Stimulated activated naive CD4-positive, alpha-beta T cell (primary cell): ENCODE data around the gene GAST.
"Not testable (repeated sequence)": the region's sequence is repeated elsewhere in the genome, so short reads cannot be mapped to it uniquely, and the experiment has no call there.

ENCODE experiments used
- DNase-seq, 6 experiments: peaks; one replicate each; lab custom pipeline; 2025; lab: John Stamatoyannopoulos, UW

Gene GAST, protein sequence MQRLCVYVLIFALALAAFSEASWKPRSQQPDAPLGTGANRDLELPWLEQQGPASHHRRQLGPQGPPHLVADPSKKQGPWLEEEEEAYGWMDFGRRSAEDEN

GRCh38 chr17:41711669-41712400, at the start of gene GAST:
Gene GAST (plus strand): TSS chr17:41712331. CDS start chr17:41715437, 3,106 bp downstream.
- DNase-seq: no peak

DNA sequence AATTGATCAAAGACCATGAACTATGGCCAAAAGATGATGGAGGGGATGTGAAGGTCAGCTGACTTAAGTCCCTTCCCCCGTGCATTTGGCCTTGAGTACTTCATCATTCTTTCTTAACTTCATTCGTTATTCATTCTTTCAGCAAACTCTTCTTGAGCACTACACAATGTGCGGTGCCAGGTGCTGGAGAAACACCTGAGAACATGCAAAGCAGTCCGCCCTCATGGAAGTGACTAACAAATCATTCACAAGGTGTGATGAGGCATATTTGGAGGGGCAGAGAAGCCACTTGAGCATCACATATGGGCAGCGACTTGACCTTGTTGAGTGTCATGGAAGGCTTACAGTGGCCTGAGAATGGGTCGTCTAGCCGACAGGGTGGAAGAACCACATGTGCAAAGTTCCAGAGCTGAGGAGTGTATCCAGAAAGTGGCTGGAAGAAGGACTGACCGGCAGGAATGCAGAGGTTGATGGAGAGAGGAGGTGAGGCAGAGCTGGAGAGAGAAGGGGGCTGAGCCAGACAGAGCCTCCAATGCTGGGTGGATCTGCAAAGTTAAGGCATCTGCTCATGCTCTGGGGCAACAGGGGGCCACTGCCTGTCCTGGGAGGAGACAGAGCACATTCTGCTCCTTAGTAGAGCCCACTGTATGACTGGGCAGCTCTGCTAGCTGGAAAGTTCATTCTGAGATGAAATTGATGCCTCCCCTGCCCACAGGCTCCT, 48.5 kb upstream of the GAST start:
- DNase-seq: no peak

GRCh38 chr17:41664172-41664457, 48.0 kb upstream of the GAST start:
- DNase-seq: no peak

- DNase-seq: no peak
Measured at GRCh38 chr17:41664587-41665565, 47.3 kb upstream of the GAST start.

GRCh38 chr17:41665566-41666236, 46.4 kb upstream of the GAST start:
- DNase-seq: peak; percentile 70 to 91 (median 82)

- DNase-seq: peak in 4 of 6 experiments; percentile 69 to 88 (median 79)
Measured at GRCh38 chr17:41666237-41666641, 45.9 kb upstream of the GAST start.

DNA sequence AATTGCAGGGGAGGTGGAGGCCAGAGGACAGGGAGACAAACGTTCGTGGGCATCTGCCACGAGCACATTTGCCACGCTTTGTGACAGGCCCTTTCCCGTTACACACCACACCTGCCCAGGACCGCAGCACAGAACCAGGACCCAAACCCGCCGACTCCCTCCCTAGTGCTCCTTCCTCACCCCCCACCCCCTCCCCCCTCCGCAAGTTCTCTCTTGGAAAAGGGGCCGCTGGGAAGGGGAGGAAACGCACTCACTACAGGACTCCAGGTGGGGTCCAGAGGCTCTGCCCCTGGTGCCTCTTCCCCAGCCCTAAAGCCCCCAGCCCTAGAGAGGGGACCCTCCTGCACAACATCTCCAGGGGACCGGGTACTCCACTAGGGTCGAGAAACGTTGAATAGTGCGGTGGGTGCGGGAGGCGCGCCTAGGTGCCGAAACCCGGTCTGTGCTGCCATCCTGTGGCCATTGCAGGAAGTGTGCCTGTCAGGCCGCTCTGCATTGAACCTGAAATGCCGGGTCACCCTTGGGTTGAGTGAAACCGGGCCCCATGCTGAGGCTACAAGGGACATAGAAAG, 45.3 kb upstream of the GAST start:
- DNase-seq: peak; percentile 54 to 86 (median 79)

GRCh38 chr17:41667280-41668041, 44.7 kb upstream of the GAST start:
- no peak for DNase-seq

GRCh38 chr17:41672153-41672552, 40.0 kb upstream of the GAST start:
- DNase-seq: no peak

- DNase-seq: not testable (repeated sequence)
Measured at GRCh38 chr17:41675157-41676057, 36.7 kb upstream of the GAST start.

GRCh38 chr17:41676058-41676419, 36.1 kb upstream of the GAST start:
- no peak for DNase-seq

DNA sequence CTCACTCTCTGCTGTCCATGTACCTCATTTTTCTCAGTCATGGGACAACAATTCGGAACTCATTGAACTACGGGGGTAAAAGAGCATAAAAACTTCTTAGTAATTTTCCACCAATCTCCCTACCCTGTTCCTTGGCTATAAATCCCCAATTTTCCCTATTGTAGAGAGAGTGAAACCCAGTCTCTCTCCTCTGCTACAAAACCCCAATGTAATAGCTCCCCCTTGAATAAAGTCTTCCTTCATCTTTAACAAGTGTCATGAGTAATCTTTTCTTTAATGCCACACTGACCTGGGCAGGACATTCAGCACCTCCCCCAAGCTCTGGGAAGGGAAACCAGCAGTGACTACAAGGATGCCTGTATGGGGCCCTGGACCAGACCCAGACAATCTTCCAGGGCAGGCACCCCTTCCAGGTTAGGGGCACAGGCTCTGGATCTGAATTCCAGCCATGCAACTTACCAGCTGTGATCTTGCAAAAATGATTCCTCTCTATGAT, 33.7 kb upstream of the GAST start:
- DNase-seq: no peak

- DNase-seq: peak; percentile 9 to 77 (median 44)
Measured at GRCh38 chr17:41678907-41679739, 33.0 kb upstream of the GAST start.

- DNase-seq: no peak
Measured at GRCh38 chr17:41679740-41680425, 32.2 kb upstream of the GAST start.

DNA sequence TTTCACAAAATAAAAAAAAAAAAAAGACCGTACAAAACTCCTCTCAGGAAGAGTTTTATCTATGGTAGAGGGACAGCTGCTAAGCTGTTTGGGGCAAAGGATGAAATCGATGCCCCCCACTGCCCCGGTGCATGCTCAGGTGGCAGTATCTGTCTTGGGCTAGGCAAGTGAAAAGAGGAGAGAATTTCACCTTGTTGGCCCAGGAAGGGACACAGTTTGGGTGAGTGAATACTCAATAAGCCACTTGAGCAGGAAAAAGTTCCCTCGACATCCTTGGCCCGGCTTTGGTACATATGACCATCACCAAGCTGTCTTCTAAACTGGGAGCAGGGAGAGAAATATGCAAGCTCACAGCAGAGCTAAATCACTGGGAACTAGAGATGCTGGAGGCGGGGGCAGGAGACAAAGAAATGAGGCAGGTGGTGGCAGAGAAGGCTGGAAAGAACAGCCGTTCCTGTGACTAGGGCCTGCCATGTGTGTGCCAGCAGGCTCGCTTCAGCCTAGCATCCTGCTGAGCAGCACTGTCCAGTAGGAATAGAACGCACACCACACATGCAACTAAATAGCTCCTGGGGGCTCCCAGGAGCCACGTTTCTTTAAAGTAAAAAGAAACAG, 31.6 kb upstream of the GAST start:
- no peak for DNase-seq

- no peak for DNase-seq
Measured at GRCh38 chr17:41681776-41682175, 30.4 kb upstream of the GAST start.

DNA sequence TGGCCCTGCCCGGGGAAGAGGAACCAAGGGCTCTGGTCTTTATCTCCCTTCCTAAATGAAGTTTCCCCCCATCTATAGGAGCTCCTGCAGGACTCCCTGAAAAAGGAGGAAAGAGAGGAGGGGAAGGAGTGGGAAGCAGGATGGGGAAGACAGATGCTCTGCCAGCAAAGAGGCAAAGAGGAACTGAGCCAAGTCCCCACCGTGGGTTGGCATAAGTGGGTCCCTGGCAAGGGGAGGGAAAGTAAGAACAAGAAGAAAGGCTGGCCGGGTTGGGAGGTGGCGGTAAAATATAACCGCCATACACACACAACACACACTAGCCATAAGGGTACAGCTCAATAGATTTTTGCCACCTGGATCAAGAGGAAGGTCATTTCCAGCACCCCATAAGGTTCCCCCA, 29.5 kb upstream of the GAST start:
- DNase-seq: no peak
